HFFc6 (cell line): ENCODE measurements around the gene CYTH2. TPM values are rescaled to one million over a fixed set of nuclear protein-coding genes. Genes with fewer than 3 reads are reported as not detected.

ENCODE experiments used
- DNase-seq: peaks from one replicate; pipeline ENCODE4 v3.0.0-alpha.2; 2018
- H3K27ac Mint-ChIP-seq: 2 replicates; pipeline ENCODE4 v1.8.0; 2020; ENCODE audit warnings: mild to moderate bottlenecking, mixed read lengths
- H3K27me3 Mint-ChIP-seq: 2 replicates; pipeline ENCODE4 v1.8.0; 2021; ENCODE audit warnings: mild to moderate bottlenecking, moderate library complexity, mixed read lengths; ENCODE audit not compliant: insufficient read depth
- H3K36me3 Mint-ChIP-seq: 2 replicates; pipeline ENCODE4 v1.8.0; 2021; ENCODE audit warnings: low read depth, mixed read lengths
- H3K4me1 Mint-ChIP-seq: 2 replicates; pipeline ENCODE4 v1.8.0; 2020; ENCODE audit warnings: low read depth, mixed read lengths
- H3K4me3 Mint-ChIP-seq: 2 replicates; pipeline ENCODE4 v1.8.0; 2020; ENCODE audit warnings: mild to moderate bottlenecking, moderate library complexity, mixed read lengths
- H3K9me3 Mint-ChIP-seq: 2 replicates; pipeline ENCODE4 v1.8.0; 2020; ENCODE audit warnings: mild to moderate bottlenecking, mixed read lengths
- total RNA-seq, 6 experiments: library from RNA; stranded (reverse); fragmentation: NEBNext Ultra II Directional; extraction: Animal tissue kit (Norgen Biotek cat#: 25700); gene quantifications; 2 replicates in 1 of 6; 3 replicates in 5 of 6; pipeline ENCODE4 v1.2.3, GENCODE V29; 2021
- TF ChIP-seq, protein P1 (sequence below): fragments of 200-600 bp; sonication (generic); IDR thresholded peaks from 2 replicates; pipeline ENCODE4 v1.5.0; 2021; ENCODE audit warnings: antibody characterized with exemption, mild to moderate bottlenecking

The CYTH2 gene
- total RNA-seq, 6 experiments from 2014 or later, result 46.2 to 49.5 (median 47.1) TPM

DNA sequence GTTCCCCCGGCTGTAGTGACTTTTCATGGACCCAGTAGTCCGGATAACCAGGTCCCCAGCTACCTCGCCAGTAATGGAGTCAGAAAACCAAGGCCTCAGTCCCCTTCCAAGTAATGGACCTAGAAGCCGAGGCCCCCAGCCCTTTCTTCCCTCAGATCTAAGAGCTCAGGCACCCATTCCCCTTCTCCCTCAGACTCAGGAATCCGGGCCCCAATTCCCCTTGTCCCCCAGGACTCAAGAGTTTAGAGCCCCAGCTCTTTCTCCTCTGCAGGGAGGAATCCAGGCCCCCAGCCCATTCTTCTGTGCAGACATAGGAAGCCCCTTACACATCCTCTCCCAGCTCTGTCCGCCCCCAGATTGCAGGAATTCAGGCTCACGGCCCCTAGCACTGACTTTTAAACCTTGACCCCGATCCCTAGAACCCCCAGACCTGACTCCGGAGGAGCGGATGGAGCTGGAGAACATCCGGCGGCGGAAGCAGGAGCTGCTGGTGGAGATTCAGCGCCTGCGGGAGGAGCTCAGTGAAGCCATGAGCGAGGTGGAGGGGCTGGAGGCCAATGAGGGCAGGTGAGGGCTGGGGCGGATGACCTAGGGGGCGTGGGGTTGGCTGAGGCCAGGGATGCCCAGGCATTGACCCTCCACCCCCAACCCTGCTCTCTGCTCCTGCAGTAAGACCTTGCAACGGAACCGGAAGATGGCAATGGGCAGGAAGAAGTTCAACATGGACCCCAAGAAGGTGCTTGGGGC lies 938 bp downstream of the CYTH2 start:
- Mint-ChIP-seq H3K4me1 (peaks cover 24% of the 10 kb centered on the region), H3K27ac (peak overlapping the region; percentile 87), H3K9me3 (no peaks in the 10 kb centered on the region), H3K36me3 (peaks cover 23% of the 10 kb centered on the region; the same call in 1 of the 2 replicates), H3K4me3 (peak overlapping the region; percentile 93), H3K27me3 (peaks cover 3% of the 10 kb centered on the region)
- no peak for DNase-seq
- TF ChIP-seq, protein P1, sequence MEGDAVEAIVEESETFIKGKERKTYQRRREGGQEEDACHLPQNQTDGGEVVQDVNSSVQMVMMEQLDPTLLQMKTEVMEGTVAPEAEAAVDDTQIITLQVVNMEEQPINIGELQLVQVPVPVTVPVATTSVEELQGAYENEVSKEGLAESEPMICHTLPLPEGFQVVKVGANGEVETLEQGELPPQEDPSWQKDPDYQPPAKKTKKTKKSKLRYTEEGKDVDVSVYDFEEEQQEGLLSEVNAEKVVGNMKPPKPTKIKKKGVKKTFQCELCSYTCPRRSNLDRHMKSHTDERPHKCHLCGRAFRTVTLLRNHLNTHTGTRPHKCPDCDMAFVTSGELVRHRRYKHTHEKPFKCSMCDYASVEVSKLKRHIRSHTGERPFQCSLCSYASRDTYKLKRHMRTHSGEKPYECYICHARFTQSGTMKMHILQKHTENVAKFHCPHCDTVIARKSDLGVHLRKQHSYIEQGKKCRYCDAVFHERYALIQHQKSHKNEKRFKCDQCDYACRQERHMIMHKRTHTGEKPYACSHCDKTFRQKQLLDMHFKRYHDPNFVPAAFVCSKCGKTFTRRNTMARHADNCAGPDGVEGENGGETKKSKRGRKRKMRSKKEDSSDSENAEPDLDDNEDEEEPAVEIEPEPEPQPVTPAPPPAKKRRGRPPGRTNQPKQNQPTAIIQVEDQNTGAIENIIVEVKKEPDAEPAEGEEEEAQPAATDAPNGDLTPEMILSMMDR, result no peak

DNA sequence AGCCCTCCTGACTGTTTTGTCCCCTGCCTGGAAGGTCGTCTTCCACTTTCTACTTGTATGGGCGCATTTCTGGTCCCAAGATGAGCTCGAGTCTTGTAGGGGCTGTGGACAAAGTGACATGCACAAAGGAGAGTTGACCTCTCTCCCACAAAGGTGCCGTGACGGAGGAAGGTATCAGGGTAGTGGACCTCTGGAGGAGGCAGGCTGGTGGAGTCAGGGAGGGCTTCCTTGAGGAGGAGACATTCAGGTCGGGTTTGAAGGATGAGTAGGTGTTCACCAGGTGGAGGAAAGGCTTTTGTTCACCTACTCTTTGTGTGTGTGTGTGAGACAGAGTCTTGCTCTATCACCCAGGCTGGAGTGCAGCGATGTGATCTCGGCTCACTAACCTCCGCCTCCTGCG lies 1.7 kb downstream of the CYTH2 start:
- no peak overlapping the region for H3K27ac Mint-ChIP-seq
- DNase-seq, result no peak
- peaks cover 30% of the 10 kb centered on the region; the same call in 1 of the 2 replicates for H3K36me3 Mint-ChIP-seq
- peaks cover 24% of the 10 kb centered on the region for H3K4me1 Mint-ChIP-seq
- TF ChIP-seq, protein P1, result no peak
- peak overlapping the region; percentile 93 for H3K4me3 Mint-ChIP-seq
- peaks cover 3% of the 10 kb centered on the region for H3K27me3 Mint-ChIP-seq
- H3K9me3 Mint-ChIP-seq, result no peaks in the 10 kb centered on the region

DNA sequence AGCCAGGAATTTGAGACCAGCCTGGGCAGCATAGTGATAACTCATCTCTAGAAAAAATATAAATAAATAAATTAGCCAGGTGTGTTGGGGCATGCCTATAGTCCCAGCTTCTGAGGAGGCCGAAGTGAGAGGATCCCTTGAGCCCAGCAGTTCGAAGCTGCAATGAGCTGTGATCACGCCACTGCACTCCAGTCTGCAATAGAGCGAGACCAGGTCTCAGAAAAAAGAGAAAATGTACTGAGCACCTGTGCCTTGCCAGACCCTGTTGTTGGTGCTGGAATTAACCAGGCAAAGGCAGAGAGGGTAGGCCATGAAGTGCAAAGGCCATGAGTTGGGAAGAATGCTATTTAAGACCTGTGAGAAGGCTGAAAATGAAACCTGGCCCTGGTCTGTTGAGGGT lies 2.7 kb downstream of the CYTH2 start:
- TF ChIP-seq, protein P1, result no peak
- H3K36me3 Mint-ChIP-seq, result peaks cover 33% of the 10 kb centered on the region; the same call in 1 of the 2 replicates
- DNase-seq, result no peak
- H3K27me3 Mint-ChIP-seq, result peaks cover 3% of the 10 kb centered on the region
- no peak overlapping the region for H3K4me3 Mint-ChIP-seq
- no peak overlapping the region; the same call in 1 of the 2 replicates for H3K27ac Mint-ChIP-seq
- H3K4me1 Mint-ChIP-seq, result peaks cover 18% of the 10 kb centered on the region
- no peaks in the 10 kb centered on the region for H3K9me3 Mint-ChIP-seq

DNA sequence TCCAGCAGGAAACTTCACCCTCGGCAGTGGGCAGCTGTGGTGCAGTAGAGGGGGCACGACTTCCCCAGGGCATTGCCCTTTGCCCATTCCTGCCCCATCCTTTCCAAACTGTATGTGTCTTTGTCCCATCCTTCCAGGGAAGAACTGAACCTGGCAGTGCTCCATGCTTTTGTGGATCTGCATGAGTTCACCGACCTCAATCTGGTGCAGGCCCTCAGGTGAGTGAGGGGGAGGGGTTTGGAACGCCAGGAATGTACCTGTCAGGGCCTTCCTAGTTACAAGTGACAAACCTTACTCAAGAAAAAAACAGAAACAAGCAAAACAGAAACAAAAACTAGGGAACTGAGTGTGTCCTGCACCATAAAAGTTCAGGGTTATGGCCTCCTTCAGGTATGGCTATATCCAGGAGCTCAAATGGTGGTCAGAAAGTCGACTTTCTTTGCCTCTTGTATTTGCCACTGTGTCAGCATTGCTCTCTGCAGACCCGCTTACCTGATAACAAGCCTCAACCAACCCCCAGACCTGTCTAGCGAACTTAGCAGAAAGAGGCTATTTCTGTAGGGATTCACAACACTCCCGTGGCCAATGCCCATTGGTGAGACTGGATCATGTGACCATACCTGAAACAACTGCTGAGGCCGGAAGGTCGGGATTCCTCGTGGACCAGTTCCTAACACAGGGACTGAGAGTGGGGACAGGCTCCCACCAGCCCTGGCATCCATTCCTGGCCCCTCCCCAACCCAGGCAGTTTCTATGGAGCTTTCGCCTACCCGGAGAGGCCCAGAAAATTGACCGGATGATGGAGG lies 4.2 kb downstream of the CYTH2 start:
- peaks cover 9% of the 10 kb centered on the region; the same call in 1 of the 2 replicates for H3K4me1 Mint-ChIP-seq
- H3K9me3 Mint-ChIP-seq, result no peaks in the 10 kb centered on the region
- TF ChIP-seq, protein P1, result no peak
- DNase-seq, result no peak
- no peak overlapping the region for H3K27ac Mint-ChIP-seq
- H3K4me3 Mint-ChIP-seq, result no peak overlapping the region
- peaks cover 33% of the 10 kb centered on the region; the same call in 1 of the 2 replicates for H3K36me3 Mint-ChIP-seq
- H3K27me3 Mint-ChIP-seq, result peaks cover 5% of the 10 kb centered on the region

DNA sequence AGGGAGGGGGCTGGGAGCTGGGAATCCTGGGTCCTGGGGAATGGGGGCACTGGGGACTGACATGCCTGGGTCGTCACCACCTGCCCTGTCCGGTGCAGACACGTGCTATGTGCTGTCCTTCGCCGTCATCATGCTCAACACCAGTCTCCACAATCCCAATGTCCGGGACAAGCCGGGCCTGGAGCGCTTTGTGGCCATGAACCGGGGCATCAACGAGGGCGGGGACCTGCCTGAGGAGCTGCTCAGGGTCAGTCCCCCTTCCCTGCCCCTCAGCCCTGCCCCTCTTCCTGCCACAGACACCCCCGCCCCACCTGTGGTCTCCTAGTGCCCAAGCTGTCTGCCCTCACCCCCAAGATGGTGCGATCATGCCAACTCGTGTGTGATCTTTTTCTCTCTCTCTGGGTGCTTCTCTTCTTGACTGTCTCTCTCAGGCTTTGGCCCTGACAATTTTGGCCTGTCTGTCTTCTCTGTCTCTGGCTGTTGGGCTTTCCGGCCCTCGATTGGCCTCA lies 5.0 kb downstream of the CYTH2 start:
- Mint-ChIP-seq H3K36me3 (peaks cover 34% of the 10 kb centered on the region; the same call in 1 of the 2 replicates), H3K4me1 (peaks cover 6% of the 10 kb centered on the region), H3K4me3 (no peak overlapping the region), H3K9me3 (no peaks in the 10 kb centered on the region), H3K27me3 (peaks cover 3% of the 10 kb centered on the region), H3K27ac (no peak overlapping the region)
- DNase-seq, result no peak
- TF ChIP-seq, protein P1, result no peak
